ENCODE measurements around the gene CD38. TPM values are rescaled to one million over a fixed set of nuclear protein-coding genes. Genes with fewer than 3 reads are reported as not detected.

CD38 gene
- total RNA-seq, 1 experiment from 2014 or later = 0.17 TPM

DNA sequence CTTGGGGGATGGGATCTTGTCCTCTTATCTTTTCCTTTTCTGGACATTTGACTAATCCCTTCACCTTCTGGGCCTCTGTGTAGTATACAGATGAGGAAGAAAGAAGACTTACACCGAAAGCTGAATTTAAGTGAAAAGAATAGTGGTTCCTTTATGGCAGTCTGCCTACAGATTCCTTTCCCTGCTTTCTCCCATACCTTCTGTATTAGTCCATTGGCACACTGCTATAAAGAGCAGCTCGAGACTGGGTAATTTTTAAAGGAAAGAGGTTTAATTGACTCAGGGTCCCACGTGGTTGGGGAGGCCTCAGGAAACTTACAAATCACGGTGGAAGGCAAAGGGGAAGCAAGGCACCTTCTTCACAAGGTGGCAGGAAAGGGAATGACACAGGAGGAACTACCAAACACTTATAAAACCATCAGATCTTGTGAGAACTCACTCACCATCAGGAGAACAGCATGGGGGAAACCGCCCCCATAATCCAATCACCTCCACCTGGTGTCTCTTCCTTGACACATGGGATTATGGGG is 34.0 kb upstream of the CD38 start:
- DNase-seq (ENCODE audit: low spot score) = no peak
- ChIA-PET CTCF (interaction anchor here (1.0 kb wide), 1 partner anchor 212 kb away, joined by 3 read pairs; no protein-coding TSS in a partner anchor), POLR2A (no interaction called here)
- Mint-ChIP-seq H3K27ac (no peak overlapping the region), H3K4me3 (no peak overlapping the region), H3K27me3 (ENCODE audit: low read depth) (no peaks in the 10 kb centered on the region; the same call in 1 of the 2 replicates), H3K36me3 (0 out of 2 replicates have a peak, but pooled peaks cover 2% of the 10 kb centered on the region), H3K9me3 (peaks cover 17% of the 10 kb centered on the region), H3K4me1 (peaks cover 9% of the 10 kb centered on the region)
- ATAC-seq = no peak
- no peak for TF ChIP-seq GABPB1 (CRISPR knock-in tag; IDR thresholded peaks at IDR 0.05)
- no peak for TF ChIP-seq OVOL2 (CRISPR knock-in tag; IDR thresholded peaks at IDR 0.05; ENCODE audit: borderline replicate concordance)
- TF ChIP-seq, protein P1, sequence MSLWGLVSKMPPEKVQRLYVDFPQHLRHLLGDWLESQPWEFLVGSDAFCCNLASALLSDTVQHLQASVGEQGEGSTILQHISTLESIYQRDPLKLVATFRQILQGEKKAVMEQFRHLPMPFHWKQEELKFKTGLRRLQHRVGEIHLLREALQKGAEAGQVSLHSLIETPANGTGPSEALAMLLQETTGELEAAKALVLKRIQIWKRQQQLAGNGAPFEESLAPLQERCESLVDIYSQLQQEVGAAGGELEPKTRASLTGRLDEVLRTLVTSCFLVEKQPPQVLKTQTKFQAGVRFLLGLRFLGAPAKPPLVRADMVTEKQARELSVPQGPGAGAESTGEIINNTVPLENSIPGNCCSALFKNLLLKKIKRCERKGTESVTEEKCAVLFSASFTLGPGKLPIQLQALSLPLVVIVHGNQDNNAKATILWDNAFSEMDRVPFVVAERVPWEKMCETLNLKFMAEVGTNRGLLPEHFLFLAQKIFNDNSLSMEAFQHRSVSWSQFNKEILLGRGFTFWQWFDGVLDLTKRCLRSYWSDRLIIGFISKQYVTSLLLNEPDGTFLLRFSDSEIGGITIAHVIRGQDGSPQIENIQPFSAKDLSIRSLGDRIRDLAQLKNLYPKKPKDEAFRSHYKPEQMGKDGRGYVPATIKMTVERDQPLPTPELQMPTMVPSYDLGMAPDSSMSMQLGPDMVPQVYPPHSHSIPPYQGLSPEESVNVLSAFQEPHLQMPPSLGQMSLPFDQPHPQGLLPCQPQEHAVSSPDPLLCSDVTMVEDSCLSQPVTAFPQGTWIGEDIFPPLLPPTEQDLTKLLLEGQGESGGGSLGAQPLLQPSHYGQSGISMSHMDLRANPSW (CRISPR knock-in tag; conservative IDR thresholded peaks at IDR 0.05; ENCODE audit: low read depth) = no peak
- TF ChIP-seq ELF4 (CRISPR knock-in tag; IDR thresholded peaks at IDR 0.05; ENCODE audit: low read depth) = no peak
- TF ChIP-seq, protein P2, sequence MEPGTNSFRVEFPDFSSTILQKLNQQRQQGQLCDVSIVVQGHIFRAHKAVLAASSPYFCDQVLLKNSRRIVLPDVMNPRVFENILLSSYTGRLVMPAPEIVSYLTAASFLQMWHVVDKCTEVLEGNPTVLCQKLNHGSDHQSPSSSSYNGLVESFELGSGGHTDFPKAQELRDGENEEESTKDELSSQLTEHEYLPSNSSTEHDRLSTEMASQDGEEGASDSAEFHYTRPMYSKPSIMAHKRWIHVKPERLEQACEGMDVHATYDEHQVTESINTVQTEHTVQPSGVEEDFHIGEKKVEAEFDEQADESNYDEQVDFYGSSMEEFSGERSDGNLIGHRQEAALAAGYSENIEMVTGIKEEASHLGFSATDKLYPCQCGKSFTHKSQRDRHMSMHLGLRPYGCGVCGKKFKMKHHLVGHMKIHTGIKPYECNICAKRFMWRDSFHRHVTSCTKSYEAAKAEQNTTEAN (CRISPR knock-in tag; IDR thresholded peaks at IDR 0.05) = no peak
- no peak for TF ChIP-seq MXD4 (CRISPR knock-in tag; IDR thresholded peaks at IDR 0.05; ENCODE audit: borderline replicate concordance)
- TF ChIP-seq ZNF263 (CRISPR knock-in tag; IDR thresholded peaks at IDR 0.05; ENCODE audit: low read depth) = no peak
- TF ChIP-seq, protein P3, sequence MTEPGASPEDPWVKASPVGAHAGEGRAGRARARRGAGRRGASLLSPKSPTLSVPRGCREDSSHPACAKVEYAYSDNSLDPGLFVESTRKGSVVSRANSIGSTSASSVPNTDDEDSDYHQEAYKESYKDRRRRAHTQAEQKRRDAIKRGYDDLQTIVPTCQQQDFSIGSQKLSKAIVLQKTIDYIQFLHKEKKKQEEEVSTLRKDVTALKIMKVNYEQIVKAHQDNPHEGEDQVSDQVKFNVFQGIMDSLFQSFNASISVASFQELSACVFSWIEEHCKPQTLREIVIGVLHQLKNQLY (CRISPR knock-in tag; IDR thresholded peaks at IDR 0.05) = no peak
- TF ChIP-seq ESRRA (CRISPR knock-in tag; IDR thresholded peaks at IDR 0.05; ENCODE audit: borderline replicate concordance) = no peak
- TF ChIP-seq, protein P4, sequence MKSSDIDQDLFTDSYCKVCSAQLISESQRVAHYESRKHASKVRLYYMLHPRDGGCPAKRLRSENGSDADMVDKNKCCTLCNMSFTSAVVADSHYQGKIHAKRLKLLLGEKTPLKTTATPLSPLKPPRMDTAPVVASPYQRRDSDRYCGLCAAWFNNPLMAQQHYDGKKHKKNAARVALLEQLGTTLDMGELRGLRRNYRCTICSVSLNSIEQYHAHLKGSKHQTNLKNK (CRISPR knock-in tag; IDR thresholded peaks at IDR 0.05) = no peak
- TF ChIP-seq NFYB (CRISPR knock-in tag; conservative IDR thresholded peaks at IDR 0.05; ENCODE audit: low read depth) = no peak

DNA sequence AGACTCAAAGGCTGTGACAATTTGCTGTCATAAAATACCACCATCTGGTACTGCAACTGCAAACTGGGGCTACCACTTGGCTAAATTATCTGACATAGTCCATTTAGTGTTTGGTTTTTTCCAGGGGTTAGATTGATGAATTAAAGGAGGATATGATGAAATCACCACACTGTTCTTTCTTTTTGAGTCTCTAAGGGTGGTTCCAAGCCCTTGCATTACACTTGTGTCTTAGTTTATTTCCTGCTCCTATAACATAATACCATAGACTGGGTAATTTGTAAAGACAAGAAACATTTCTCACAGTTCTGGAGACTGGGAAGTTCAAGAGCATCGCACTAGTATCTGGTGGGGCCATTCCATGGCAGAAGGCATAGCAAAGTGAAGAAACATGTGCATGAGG is 32.0 kb upstream of the CD38 start:
- no peak overlapping the region for H3K27ac Mint-ChIP-seq
- H3K4me3 Mint-ChIP-seq = no peak overlapping the region
- ATAC-seq (no peak), DNase-seq (ENCODE audit: low spot score) (no peak)
- CTCF ChIA-PET = no interaction called here
- POLR2A ChIA-PET = no interaction called here
- H3K27me3 Mint-ChIP-seq (ENCODE audit: low read depth) = no peaks in the 10 kb centered on the region; the same call in 1 of the 2 replicates
- peaks cover 9% of the 10 kb centered on the region for H3K4me1 Mint-ChIP-seq
- 0 out of 2 replicates have a peak, but pooled peaks cover 2% of the 10 kb centered on the region for H3K36me3 Mint-ChIP-seq
- peaks cover 21% of the 10 kb centered on the region for H3K9me3 Mint-ChIP-seq
- TF ChIP-seq NR2C2 (CRISPR knock-in tag; IDR thresholded peaks at IDR 0.05) (no peak), JUN (CRISPR knock-in tag; IDR thresholded peaks at IDR 0.05) (no peak), CREB1 (CRISPR knock-in tag; IDR thresholded peaks at IDR 0.05) (no peak), GTF2I (CRISPR knock-in tag; conservative IDR thresholded peaks at IDR 0.05) (no peak)
- TF ChIP-seq, protein P5, sequence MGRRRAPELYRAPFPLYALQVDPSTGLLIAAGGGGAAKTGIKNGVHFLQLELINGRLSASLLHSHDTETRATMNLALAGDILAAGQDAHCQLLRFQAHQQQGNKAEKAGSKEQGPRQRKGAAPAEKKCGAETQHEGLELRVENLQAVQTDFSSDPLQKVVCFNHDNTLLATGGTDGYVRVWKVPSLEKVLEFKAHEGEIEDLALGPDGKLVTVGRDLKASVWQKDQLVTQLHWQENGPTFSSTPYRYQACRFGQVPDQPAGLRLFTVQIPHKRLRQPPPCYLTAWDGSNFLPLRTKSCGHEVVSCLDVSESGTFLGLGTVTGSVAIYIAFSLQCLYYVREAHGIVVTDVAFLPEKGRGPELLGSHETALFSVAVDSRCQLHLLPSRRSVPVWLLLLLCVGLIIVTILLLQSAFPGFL (CRISPR knock-in tag; IDR thresholded peaks at IDR 0.05; ENCODE audit: borderline replicate concordance) = no peak
- TF ChIP-seq, protein P6, sequence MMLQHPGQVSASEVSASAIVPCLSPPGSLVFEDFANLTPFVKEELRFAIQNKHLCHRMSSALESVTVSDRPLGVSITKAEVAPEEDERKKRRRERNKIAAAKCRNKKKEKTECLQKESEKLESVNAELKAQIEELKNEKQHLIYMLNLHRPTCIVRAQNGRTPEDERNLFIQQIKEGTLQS (CRISPR knock-in tag; conservative IDR thresholded peaks at IDR 0.05) = no peak
- TF ChIP-seq, protein P7, sequence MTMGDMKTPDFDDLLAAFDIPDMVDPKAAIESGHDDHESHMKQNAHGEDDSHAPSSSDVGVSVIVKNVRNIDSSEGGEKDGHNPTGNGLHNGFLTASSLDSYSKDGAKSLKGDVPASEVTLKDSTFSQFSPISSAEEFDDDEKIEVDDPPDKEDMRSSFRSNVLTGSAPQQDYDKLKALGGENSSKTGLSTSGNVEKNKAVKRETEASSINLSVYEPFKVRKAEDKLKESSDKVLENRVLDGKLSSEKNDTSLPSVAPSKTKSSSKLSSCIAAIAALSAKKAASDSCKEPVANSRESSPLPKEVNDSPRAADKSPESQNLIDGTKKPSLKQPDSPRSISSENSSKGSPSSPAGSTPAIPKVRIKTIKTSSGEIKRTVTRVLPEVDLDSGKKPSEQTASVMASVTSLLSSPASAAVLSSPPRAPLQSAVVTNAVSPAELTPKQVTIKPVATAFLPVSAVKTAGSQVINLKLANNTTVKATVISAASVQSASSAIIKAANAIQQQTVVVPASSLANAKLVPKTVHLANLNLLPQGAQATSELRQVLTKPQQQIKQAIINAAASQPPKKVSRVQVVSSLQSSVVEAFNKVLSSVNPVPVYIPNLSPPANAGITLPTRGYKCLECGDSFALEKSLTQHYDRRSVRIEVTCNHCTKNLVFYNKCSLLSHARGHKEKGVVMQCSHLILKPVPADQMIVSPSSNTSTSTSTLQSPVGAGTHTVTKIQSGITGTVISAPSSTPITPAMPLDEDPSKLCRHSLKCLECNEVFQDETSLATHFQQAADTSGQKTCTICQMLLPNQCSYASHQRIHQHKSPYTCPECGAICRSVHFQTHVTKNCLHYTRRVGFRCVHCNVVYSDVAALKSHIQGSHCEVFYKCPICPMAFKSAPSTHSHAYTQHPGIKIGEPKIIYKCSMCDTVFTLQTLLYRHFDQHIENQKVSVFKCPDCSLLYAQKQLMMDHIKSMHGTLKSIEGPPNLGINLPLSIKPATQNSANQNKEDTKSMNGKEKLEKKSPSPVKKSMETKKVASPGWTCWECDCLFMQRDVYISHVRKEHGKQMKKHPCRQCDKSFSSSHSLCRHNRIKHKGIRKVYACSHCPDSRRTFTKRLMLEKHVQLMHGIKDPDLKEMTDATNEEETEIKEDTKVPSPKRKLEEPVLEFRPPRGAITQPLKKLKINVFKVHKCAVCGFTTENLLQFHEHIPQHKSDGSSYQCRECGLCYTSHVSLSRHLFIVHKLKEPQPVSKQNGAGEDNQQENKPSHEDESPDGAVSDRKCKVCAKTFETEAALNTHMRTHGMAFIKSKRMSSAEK (CRISPR knock-in tag; IDR thresholded peaks at IDR 0.05; ENCODE audit: borderline replicate concordance) = no peak
- TF ChIP-seq, protein P8, sequence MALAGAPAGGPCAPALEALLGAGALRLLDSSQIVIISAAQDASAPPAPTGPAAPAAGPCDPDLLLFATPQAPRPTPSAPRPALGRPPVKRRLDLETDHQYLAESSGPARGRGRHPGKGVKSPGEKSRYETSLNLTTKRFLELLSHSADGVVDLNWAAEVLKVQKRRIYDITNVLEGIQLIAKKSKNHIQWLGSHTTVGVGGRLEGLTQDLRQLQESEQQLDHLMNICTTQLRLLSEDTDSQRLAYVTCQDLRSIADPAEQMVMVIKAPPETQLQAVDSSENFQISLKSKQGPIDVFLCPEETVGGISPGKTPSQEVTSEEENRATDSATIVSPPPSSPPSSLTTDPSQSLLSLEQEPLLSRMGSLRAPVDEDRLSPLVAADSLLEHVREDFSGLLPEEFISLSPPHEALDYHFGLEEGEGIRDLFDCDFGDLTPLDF (CRISPR knock-in tag; IDR thresholded peaks at IDR 0.05) = no peak
- TF ChIP-seq, protein P1 (CRISPR knock-in tag; conservative IDR thresholded peaks at IDR 0.05; ENCODE audit: low read depth) = no peak

Measured in WTC11 (cell line).